GM21360 (cell line): ENCODE measurements around the gene EXOC6B.
A peak's percentile ranks its signal among the peaks of the same experiment; 100 is the strongest.

Source experiments
- ATAC-seq: cut with Tn5 transposase; IDR thresholded peaks from one replicate; pipeline ENCODE4 v1.9.1; 2021; ENCODE audit warnings: mild to moderate bottlenecking, moderate library complexity; ENCODE audit not compliant: unreplicated experiment

EXOC6B gene

DNA sequence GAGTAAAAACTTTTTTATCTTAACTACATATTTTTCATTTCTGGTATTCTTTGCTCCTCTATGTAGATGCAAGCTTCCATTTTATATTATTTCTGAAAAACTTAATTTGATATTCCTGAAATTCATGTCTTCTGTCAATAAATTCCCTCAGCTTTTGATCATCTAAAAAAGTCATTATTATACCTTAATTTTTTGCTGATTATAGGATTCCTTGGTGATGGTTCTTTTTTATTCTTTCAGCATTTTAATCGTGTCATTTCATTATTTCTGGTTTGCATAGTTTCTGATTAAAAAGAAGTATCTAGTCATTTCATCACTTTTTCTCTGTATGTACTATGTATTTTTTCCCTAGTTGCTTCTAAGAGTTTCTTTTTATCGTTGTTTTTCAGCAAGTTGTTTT lies 436.4 kb downstream of the EXOC6B start:
- ATAC-seq: no peak

DNA sequence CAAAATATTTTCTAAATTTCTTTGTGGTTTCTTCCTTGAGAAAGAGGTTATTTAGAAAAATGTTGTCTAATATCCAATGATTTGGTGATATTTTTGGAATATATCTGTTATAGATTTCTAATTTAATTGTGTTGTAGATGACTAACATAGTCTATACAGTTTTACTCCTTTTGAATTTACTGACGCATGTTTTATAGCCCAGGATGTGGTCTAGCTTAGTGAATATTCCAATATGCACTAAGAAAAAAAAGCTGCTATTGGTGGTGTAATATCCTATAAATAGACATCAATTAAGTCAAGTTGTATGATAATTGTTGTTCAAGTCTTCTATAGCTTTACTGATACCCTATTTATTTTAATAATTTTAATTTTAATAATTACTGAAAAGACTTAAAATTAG lies 437.6 kb downstream of the EXOC6B start:
- no peak for ATAC-seq

DNA sequence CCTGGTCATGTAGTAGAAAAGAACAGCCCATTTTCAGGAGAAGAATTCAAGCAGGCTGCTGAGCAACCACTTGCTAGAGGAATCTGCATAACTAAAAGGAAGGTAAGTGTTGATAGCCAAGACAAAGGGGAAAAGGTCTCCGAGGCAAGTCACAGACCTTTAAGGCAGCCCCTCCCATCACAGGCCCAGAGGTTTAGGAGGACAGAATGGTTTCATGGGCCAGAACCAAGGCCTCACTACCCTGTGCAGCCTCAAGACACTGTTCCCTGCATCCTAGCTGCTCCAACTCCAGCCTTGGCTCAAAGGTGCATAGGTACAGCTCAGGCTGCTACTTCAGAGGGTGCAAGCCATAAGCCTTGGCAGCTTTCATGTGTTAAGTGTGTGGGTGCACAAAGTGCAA lies 439.5 kb downstream of the EXOC6B start:
- no peak for ATAC-seq

DNA sequence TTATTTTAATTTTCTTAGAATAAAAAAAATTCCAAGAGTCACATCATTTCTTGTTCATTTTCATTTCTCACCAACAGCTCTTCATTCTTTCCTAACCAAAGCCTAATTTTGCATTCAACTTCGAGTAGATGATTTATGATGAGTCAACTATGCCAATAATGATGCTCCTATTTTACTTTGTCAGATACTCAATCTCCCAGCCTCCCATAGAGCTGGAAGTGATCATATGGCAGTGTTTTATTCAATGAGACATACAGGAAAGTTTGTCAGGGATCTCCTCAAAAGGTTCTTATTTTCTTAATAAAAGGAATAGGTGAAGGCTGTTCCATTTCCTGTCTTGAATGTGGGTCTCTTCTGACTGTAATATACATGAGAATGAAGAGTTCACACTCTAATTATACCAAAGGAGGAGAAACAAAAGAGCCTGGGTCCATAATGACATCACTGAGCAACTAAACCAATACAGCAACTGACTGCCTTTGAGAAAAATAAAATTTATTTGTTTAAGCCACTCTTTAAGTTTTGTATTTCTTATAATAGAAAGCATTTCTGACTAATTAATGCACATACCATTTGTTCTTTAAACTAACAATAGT lies 447.0 kb downstream of the EXOC6B start:
- ATAC-seq: no peak

- no peak for ATAC-seq
Observed at GRCh38 chr2:72367530-72368225, 458.2 kb downstream of the EXOC6B start.

GRCh38 chr2:72363406-72363805 lies 462.4 kb downstream of the EXOC6B start:
- no peak for ATAC-seq

- no peak for ATAC-seq
Observed at GRCh38 chr2:72362733-72363132, 463.1 kb downstream of the EXOC6B start.

DNA sequence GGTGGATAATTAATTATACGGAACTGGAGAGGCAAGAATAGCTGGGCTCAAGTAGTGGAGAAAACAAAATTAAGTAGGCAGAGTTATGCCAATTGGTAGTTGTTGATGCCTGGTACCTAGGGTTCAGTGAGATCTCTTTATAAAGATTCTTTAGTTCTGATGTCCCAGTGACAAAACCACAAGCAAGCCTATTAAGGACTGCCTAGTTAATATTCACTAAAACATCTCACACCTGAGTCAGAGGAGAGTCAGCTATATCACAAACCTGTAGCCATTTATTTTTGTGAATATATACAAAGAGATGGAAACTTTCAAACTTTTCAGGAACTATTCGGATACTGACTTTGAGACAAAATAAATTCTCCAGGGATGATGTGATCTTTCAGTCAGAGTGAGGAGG lies 464.3 kb downstream of the EXOC6B start:
- ATAC-seq: no peak

DNA sequence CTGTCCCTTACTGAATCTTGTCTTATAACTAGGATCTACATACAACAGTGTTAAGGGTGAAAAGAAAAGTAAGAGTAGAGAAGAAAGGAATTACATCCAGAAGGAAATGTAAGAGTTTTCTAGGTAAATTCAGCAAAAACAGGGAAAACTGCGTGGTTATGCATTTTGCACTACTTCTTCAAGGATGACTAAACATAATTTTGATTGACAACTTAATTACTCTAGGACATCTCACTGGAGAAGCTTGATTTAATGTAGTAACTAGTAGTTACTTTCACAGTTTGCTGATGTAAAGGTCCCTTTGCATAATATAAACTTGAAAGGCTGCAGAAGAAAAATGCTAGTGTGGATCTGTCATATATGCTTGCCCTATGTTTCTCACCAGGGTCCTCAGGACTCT lies 464.8 kb downstream of the EXOC6B start:
- ATAC-seq: no peak

DNA sequence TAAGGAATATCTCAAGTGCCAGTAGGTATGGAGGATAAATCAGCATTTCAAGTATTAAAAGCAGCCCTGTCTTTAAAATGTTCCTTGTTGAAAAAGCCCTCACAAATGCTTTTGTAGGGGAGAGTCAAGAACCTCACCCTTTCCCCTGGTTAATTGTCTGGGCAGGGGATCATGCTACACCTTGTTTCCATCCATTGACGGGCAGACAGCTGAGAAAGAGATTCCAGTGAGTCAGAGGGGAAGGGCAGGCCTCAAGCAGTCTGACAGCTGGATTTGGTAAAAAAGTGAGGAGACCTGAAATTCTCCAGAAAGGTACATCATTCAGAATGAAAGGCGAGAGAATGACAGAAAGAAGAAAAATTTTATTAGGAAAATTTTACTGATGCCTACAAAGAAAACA lies 475.0 kb downstream of the EXOC6B start:
- ATAC-seq: no peak

GRCh38 chr2:72349016-72349415 lies 476.8 kb downstream of the EXOC6B start:
- no peak for ATAC-seq

DNA sequence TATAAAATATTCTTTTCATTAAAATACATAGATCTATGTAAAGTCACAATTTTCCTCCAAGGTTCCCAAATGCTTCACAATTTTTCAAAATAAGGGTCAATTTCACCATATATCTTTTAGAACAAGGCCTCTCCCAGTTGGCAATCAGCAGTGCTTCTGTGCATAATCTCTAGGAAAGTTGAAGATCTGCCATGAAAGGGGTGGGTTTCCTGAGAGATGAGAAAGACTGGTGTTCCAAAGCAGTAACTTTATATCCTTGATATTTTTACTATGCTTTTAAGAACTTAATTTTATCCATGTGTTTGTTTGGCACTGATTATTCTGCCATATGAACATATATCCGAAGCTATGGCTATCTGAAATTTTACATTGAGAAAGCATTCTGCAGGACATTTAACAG lies 478.8 kb downstream of the EXOC6B start:
- ATAC-seq: no peak

GRCh38 chr2:72341639-72342038 lies 484.2 kb downstream of the EXOC6B start:
- ATAC-seq: no peak

GRCh38 chr2:72340665-72341064 lies 485.2 kb downstream of the EXOC6B start:
- ATAC-seq: no peak

DNA sequence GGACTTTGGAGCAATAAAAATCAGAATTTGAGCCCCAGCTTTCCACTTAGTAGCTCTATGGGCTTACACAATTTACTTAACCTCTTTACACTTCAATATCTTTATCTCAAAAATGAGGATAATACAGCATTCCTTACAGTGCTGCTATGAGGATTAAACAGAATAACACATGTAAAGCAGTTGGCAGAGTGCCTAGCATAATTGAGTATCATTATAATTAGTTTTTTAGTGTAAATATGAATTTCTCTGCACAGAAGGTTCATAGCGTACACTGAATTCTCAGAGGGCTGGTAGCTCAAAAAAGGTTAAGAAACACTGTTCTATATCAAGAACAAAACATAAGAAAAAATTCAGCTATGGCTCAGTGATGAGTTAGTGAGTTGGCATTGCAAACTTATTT lies 487.8 kb downstream of the EXOC6B start:
- no peak for ATAC-seq

GRCh38 chr2:72332720-72333119 lies 493.1 kb downstream of the EXOC6B start:
- no peak for ATAC-seq

DNA sequence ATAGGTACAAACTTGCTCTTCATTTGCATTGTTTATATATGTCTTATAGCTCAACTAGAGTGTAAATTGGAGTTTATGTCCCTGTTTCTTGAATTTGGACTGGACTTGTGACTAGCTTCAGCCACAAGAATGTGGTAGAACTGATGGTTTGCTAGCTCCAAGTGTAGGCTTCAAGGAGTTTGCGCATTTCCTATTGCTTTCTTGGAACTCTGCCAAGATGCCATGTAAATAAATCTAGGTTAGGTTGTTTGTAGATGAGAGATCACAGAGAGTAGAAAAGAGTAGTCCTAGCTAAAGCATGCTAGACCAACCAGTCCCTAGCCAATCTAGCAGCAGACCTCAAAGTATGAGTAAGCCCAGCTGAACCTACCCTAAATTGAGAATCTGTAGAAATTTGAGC lies 495.2 kb downstream of the EXOC6B start:
- ATAC-seq: no peak

DNA sequence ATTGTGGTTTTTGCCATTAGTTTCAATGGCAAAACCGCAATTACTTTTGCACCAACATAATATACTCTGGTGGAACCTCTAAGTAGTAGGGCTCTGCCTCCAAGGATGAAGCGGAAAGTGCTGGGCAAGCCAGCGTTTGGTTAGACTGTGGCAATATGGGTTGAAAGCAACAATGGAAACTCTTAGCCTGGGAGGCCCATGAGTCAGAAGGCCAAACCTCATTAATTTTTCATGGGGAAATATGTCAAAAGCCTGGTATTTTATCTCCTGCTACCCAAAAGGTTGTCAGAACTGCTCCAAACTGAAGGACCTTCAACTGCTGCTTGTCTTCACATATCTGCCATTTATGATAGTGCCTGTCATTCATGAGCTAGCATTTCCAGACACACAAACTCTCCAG lies 499.1 kb downstream of the EXOC6B start:
- no peak for ATAC-seq

GRCh38 chr2:72325592-72326422 lies 500.0 kb downstream of the EXOC6B start:
- ATAC-seq: peak; percentile 80

DNA sequence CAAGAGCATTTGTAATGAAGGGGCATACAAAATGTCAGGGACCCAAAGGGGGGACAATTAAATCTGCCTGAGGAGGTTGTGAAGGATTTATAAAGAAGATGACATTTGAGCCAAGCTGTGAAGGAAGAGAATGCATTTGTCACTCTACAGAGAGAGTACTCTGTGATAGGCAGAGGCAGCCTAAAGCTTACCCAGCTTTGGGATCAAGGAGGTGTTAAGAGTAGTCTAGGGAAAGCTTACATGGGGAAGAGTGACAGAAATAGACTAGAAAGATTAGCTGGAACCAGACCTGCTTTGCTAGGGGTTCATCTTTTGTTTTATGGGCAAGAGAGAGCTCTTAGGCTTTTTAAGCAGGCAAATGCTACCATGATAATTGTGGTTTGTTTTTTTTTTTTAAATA lies 509.1 kb downstream of the EXOC6B start:
- no peak for ATAC-seq

DNA sequence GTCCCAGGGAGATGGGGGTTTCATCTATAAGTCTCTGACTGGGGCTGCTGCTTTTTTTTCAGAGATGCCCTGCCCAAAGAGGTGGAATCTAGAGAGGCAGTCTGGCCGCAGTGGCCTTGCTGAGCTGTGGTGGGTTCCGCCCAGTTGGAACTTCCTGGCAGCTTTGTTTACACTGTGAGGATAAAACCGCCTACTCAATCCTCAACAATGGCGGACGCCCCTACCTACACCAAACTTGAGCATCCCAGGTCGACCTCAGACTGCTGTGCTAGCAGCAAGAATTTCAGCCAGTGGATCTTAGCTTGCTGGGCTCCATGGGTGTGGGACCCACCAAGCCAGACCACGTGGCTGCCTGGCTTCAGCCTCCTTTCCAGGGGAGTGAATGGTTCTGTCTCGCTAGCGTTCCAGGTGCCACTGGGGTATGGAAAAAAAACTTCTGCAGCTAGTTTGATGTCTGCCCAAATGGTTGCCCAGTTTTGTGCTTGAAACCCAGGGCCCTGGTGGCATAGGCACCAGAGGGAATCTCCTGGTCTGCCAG lies 525.6 kb downstream of the EXOC6B start:
- ATAC-seq: no peak

- ATAC-seq: no peak
Observed at GRCh38 chr2:72293620-72294019, 532.2 kb downstream of the EXOC6B start.
